Immature natural killer cell (primary cell): Measurements from ENCODE around the gene TBXA2R. TPM values are rescaled to one million over a fixed set of nuclear protein-coding genes. Genes with fewer than 3 reads are reported as not detected.

Source experiments
- DNase-seq, 3 donors: peaks; one replicate each; pipeline ENCODE4 v3.0.0; 2022; ENCODE audit warnings: mixed read lengths in 1 of 3
- H3K27ac Mint-ChIP-seq, 6 donors: one replicate each; pipeline ENCODE4 v1.8.0; 2020; ENCODE audit warnings: mixed read lengths in 6 of 6, mild to moderate bottlenecking in 5 of 6, inconsistent platforms in 4 of 6, moderate library complexity in 3 of 6
- H3K27me3 Mint-ChIP-seq, 3 donors: one replicate each; pipeline ENCODE4 v1.8.0; 2020 to 2021; ENCODE audit warnings: low read depth in 3 of 3, mild to moderate bottlenecking in 3 of 3, mixed read lengths in 3 of 3, moderate library complexity in 3 of 3, inconsistent platforms in 1 of 3
- H3K36me3 Mint-ChIP-seq, 3 donors: one replicate each; pipeline ENCODE4 v1.8.0; 2020; ENCODE audit warnings: mixed read lengths in 3 of 3, inconsistent platforms in 2 of 3, mild to moderate bottlenecking in 2 of 3
- H3K4me1 Mint-ChIP-seq, 2 donors: one replicate each; pipeline ENCODE4 v1.8.0; 2020; ENCODE audit warnings: inconsistent platforms in 2 of 2, mild to moderate bottlenecking in 2 of 2, mixed read lengths in 2 of 2, moderate library complexity in 1 of 2
- H3K4me3 Mint-ChIP-seq, 5 donors: one replicate each; pipeline ENCODE4 v1.8.0; 2020; ENCODE audit warnings: mild to moderate bottlenecking in 5 of 5, mixed read lengths in 5 of 5, inconsistent platforms in 3 of 5, moderate library complexity in 3 of 5
- H3K9me3 Mint-ChIP-seq, 6 donors: one replicate each; pipeline ENCODE4 v1.8.0; 2020; ENCODE audit warnings: mild to moderate bottlenecking in 6 of 6, mixed read lengths in 6 of 6, inconsistent platforms in 4 of 6, moderate library complexity in 3 of 6
- polyA plus RNA-seq, 3 donors: library from polyadenylated mRNA; unstranded; fragments of 300-500 nt; fragmentation: Illumina TruSeq; gene quantifications; one replicate each; pipeline ENCODE4 v1.2.3, GENCODE V29; 2021

TBXA2R gene
- polyA plus RNA-seq, 3 donors from 2014 or later, result 3.1 to 9.5 (median 3.1) TPM

DNA sequence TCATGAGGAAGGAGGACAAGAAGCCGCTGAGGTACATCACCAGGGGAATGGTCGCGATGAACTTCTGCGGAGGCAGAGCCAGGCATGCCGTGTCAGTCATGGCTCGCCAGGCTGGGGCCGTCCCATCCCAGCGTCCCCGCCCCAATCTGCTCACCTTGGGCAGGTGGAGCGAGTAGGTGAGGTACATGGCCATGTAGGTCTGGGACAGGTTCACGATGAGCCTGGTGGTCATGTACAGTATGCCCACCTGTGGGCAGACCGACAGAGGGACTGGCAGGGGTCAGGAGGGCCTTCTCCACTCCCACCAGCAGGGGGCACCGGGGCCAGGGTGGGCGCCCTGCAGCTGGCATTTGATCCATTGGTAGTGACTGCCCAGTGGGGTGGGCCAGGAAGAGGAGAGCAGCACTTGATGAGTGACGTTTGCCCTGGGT lies 59.4 kb downstream of the TBXA2R start:
- Mint-ChIP-seq H3K27ac (no peak overlapping the region), H3K9me3 (no peaks in the 10 kb centered on the region), H3K27me3 (peaks cover 0 to 5% (median 2%) of the 10 kb centered on the region in 3 donors), H3K4me1 (peaks cover 0 to 8% of the 10 kb centered on the region in 2 donors), H3K36me3 (no peaks in the 10 kb centered on the region), H3K4me3 (no peak overlapping the region)
- DNase-seq, result peak in 1 of 3 donors; percentile 27

DNA sequence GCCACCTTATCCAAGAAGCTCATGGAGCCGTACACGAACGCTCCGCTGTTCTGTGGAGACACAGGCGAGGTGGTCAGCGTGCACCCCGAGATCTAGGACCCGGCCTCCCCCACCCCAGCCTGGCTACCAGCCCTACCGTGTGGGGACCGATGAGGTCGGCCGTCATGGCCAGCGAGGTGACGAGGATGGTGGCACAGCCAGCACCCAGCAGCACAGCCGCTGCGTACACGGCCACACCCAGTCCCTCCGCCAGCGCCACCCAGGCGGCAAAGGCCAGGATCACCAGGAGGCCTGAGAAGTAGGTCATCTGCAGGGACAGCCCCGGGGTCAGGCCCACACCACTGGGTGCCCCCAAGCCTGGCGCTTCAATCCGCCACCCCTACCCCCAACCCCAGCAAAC lies 60.6 kb downstream of the TBXA2R start:
- Mint-ChIP-seq H3K36me3 (no peaks in the 10 kb centered on the region), H3K27me3 (peaks cover 0 to 5% (median 2%) of the 10 kb centered on the region in 3 donors), H3K9me3 (no peaks in the 10 kb centered on the region), H3K27ac (peak overlapping the region in 1 of 6 donors; percentile 35), H3K4me1 (peaks cover 0 to 5% of the 10 kb centered on the region in 2 donors), H3K4me3 (no peak overlapping the region)
- DNase-seq, result no peak

GRCh38 chr19:3545669-3546034 lies 61.0 kb downstream of the TBXA2R start:
- Mint-ChIP-seq H3K9me3 (no peaks in the 10 kb centered on the region), H3K4me1 (peaks cover 0 to 5% of the 10 kb centered on the region in 2 donors), H3K4me3 (no peak overlapping the region), H3K27me3 (peaks cover 0 to 5% (median 2%) of the 10 kb centered on the region in 3 donors), H3K27ac (peak overlapping the region in 1 of 6 donors; percentile 35), H3K36me3 (no peaks in the 10 kb centered on the region)
- no peak for DNase-seq

- Mint-ChIP-seq H3K27me3 (peaks cover 0 to 5% (median 2%) of the 10 kb centered on the region in 3 donors), H3K4me3 (no peak overlapping the region)
These were observed 61.7 kb downstream of the TBXA2R start for GRCh38 chr19:3544742-3545668.

More at GRCh38 chr19:3544742-3545668, 61.7 kb downstream of the TBXA2R start:
- Mint-ChIP-seq H3K27ac (peak overlapping the region in 3 of 6 donors; percentile 16 to 46 (median 35)), H3K9me3 (no peaks in the 10 kb centered on the region), H3K4me1 (peaks cover 0 to 5% of the 10 kb centered on the region in 2 donors), H3K36me3 (no peaks in the 10 kb centered on the region)
- peak; percentile 71 to 74 (median 72) for DNase-seq

Other genes starting within 250 kb of the TBXA2R start
- gene NFIC, start 240.3 kb downstream of the TBXA2R start, polyA plus RNA-seq, result 10 to 100 TPM in 1 of 3 donors, 1 to 10 TPM in 1, not detected in 1; 2.8 to 13.3 TPM
- 1 to 10 TPM in 2 of 3 donors, not detected in 1; 1.5 to 2.1 TPM for gene SMIM24, start 126.3 kb downstream of the TBXA2R start, polyA plus RNA-seq
- not detected for gene SMIM44, start 123.4 kb downstream of the TBXA2R start, polyA plus RNA-seq
- gene DOHH, start 106.2 kb downstream of the TBXA2R start, polyA plus RNA-seq, result 10 to 100 TPM in 1 of 3 donors, 1 to 10 TPM in 2; 6.8 to 18.4 (median 9.1) TPM
- gene FZR1, start 100.6 kb downstream of the TBXA2R start, polyA plus RNA-seq, result 10 to 100 TPM in 1 of 3 donors, 1 to 10 TPM in 2; 6.8 to 14.2 (median 9.7) TPM
- gene TEKTIP1, start 67.7 kb downstream of the TBXA2R start, polyA plus RNA-seq, result not detected
- gene MFSD12, start 49.3 kb downstream of the TBXA2R start, polyA plus RNA-seq, result 10 to 100 TPM; 17.1 to 26.9 (median 25.6) TPM
- gene HMG20B, start 33.9 kb downstream of the TBXA2R start, polyA plus RNA-seq, result 10 to 100 TPM; 42.9 to 74.8 (median 60.1) TPM
- gene GIPC3, start 21.4 kb downstream of the TBXA2R start, polyA plus RNA-seq, result under 1 TPM in 2 of 3 donors, not detected in 1; 0.04 to 0.95 TPM
- gene CACTIN, start 19.9 kb upstream of the TBXA2R start, polyA plus RNA-seq, result 10 to 100 TPM in 1 of 3 donors, 1 to 10 TPM in 2; 1.4 to 18.0 (median 5.6) TPM
- 10 to 100 TPM in 1 of 3 donors, 1 to 10 TPM in 1, not detected in 1; 4.3 to 25.7 TPM for gene PIP5K1C, start 93.6 kb upstream of the TBXA2R start, polyA plus RNA-seq
- under 1 TPM in 1 of 3 donors, not detected in 2; 0.34 TPM for gene TJP3, start 101.5 kb upstream of the TBXA2R start, polyA plus RNA-seq
- gene APBA3, start 154.8 kb upstream of the TBXA2R start, polyA plus RNA-seq, result 10 to 100 TPM; 24.2 to 32.4 (median 31.2) TPM
- gene MRPL54, start 155.8 kb upstream of the TBXA2R start, polyA plus RNA-seq, result 100 to 1,000 TPM; 116 to 167 (median 122) TPM
- gene RAX2, start 165.4 kb upstream of the TBXA2R start, polyA plus RNA-seq, result not detected
- 100 to 1,000 TPM; 326 to 436 (median 418) TPM for gene MATK, start 179.5 kb upstream of the TBXA2R start, polyA plus RNA-seq